Keratinocyte (primary cell): ENCODE measurements around the gene IL12RB2. TPM values are rescaled to one million over a fixed set of nuclear protein-coding genes. Genes with fewer than 3 reads are reported as not detected.

Source experiments
- DNase-seq: peaks from one replicate; pipeline ENCODE4 v3.0.0-alpha.2; 2011; ENCODE audit warnings: low read depth, missing footprints, low spot score
- FAIRE-seq: peaks from 2 replicates; lab custom pipeline; 2011; peaks lifted over from hg19 to GRCh38; lab: Jason Lieb, UNC
- H2AFZ ChIP-seq: 2 replicates; pipeline ENCODE4 v1.6.0; 2012; ENCODE audit warnings: low read length, control low read depth, inconsistent platforms; ENCODE audit not compliant: control insufficient read depth
- H3K27ac ChIP-seq: 2 replicates; pipeline ENCODE4 v1.5.1; 2011; ENCODE audit warnings: low read length; ENCODE audit not compliant: control insufficient read depth, insufficient read depth
- H3K27me3 ChIP-seq: 3 replicates; pipeline ENCODE4 v1.6.0; 2011; ENCODE audit warnings: low read length; ENCODE audit not compliant: control insufficient read depth, insufficient read depth; ENCODE audit errors: extremely low read depth
- H3K36me3 ChIP-seq, 2 experiments: 2 replicates in 1 of 2; 3 replicates in 1 of 2; pipeline ENCODE4 v1.5.1; 2011; ENCODE audit warnings: low read length in 2 of 2, mild to moderate bottlenecking in 1 of 2; ENCODE audit not compliant: control insufficient read depth in 2 of 2, insufficient read depth in 2 of 2; ENCODE audit errors: extremely low read depth in 1 of 2
- H3K4me1 ChIP-seq: 3 replicates; pipeline ENCODE4 v1.5.1; 2011; ENCODE audit warnings: low read length; ENCODE audit not compliant: control insufficient read depth, insufficient read depth; ENCODE audit errors: extremely low read depth
- H3K4me2 ChIP-seq: 3 replicates; pipeline ENCODE4 v1.6.0; 2011; ENCODE audit warnings: low read depth, low read length; ENCODE audit not compliant: control insufficient read depth, insufficient read depth; ENCODE audit errors: extremely low read depth
- H3K4me3 ChIP-seq, 3 experiments: fragments of 200-600 bp in 1 of 3; sonication (generic) in 1 of 3; 2 replicates in 2 of 3; 3 replicates in 1 of 3; pipeline ENCODE4 v1.5.1; 2011 to 2016; ENCODE audit warnings: low read length in 3 of 3, mild to moderate bottlenecking in 3 of 3, control low read depth in 2 of 3, inconsistent platforms in 1 of 3, low read depth in 1 of 3, mixed read lengths in 1 of 3, mixed run types in 1 of 3, moderate library complexity in 1 of 3; ENCODE audit not compliant: control insufficient read depth in 2 of 3, insufficient read depth in 2 of 3; ENCODE audit errors: extremely low read depth in 1 of 3
- H3K79me2 ChIP-seq: 2 replicates; pipeline ENCODE4 v1.6.0; 2012; ENCODE audit warnings: low read length; ENCODE audit not compliant: control insufficient read depth, insufficient read depth
- H3K9ac ChIP-seq: 3 replicates; pipeline ENCODE4 v1.6.0; 2011; ENCODE audit warnings: low read length; ENCODE audit not compliant: control insufficient read depth, insufficient read depth; ENCODE audit errors: extremely low read depth
- H3K9me1 ChIP-seq: 3 replicates; pipeline ENCODE4 v1.6.0; 2011; ENCODE audit warnings: low read length; ENCODE audit not compliant: control insufficient read depth, insufficient read depth; ENCODE audit errors: extremely low read depth
- H3K9me3 ChIP-seq: 2 replicates; pipeline ENCODE4 v1.5.1; 2012; ENCODE audit warnings: low read depth, low read length; ENCODE audit not compliant: control insufficient read depth
- H4K20me1 ChIP-seq: 3 replicates; pipeline ENCODE4 v1.6.0; 2011; ENCODE audit warnings: low read length; ENCODE audit not compliant: control insufficient read depth, insufficient read depth; ENCODE audit errors: extremely low read depth
- CTCF ChIP-seq, 3 experiments: IDR thresholded peaks in 1 of 3; conservative IDR thresholded peaks in 1 of 3; optimal IDR thresholded peaks in 1 of 3; 2 replicates in 2 of 3; 3 replicates in 1 of 3; pipeline versions ENCODE3 to v1.5.1; 2011; ENCODE audit warnings: low read length in 3 of 3, mild to moderate bottlenecking in 3 of 3, moderate library complexity in 2 of 3, control low read depth in 1 of 3, inconsistent platforms in 1 of 3; ENCODE audit not compliant: insufficient read depth in 2 of 3; ENCODE audit errors: extremely low read depth in 1 of 3
- EZH2 ChIP-seq: IDR thresholded peaks from one replicate; pipeline ENCODE4 v1.6.1; 2012; ENCODE audit warnings: inconsistent platforms, mild to moderate bottlenecking, low read length, moderate library complexity
- dilution Hi-C: fragments of 300-500 bp; cut with MboI; formaldehyde crosslinking; loops from one replicate; pipeline ENCODE4 v1.7.0; 2020; ENCODE audit warnings: low sequenced_read_pairs; ENCODE audit not compliant: extremely low pct_ligation_motif_present
- polyA plus RNA-seq, 5 experiments: library from polyadenylated mRNA; depleted of rRNA in 3 of 5; stranded (reverse) in 3 of 5; stranded (forward) in 1 of 5; unstranded in 1 of 5; fragments of >200 nt; gene quantifications; 1 replicate in 1 of 5; 2 replicates in 3 of 5; 3 replicates in 1 of 5; pipeline versions ENCODE4 v1.2.1 to v1.2.3, GENCODE V29; 2011 to 2012; ENCODE audit warnings: missing spikeins in 2 of 5, low read depth in 1 of 5, low replicate concordance in 1 of 5

Gene IL12RB2
- polyA plus RNA-seq, 1 donor (not counting 4 experiments of a cell fraction or from before 2014, with no cell fraction given) = 0.63 TPM

DNA sequence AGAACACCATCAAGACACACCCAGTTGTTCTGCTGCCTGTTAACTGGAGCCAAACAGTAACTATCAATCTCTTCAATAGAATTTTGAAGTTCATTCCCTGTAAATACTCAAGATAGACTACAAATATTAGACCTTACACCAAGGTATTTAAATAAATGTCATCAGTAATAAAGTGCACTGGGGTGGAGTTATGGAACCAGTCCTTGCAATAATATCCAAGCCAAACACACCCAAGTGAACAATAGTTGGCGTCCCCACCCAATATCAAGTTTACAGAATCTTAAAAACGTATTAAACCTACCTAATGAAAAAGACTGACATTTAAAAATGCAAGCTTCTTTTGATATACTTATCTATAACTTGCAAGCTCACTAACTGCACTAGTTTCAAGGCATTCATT lies 119.8 kb downstream of the IL12RB2 start:
- no peak overlapping the region for H2AFZ ChIP-seq
- DNase-seq (no peak), FAIRE-seq (no peak)
- peaks cover 24% of the 10 kb centered on the region for H3K4me1 ChIP-seq
- H3K27me3 ChIP-seq = no peaks in the 10 kb centered on the region
- peaks cover 39% of the 10 kb centered on the region for H4K20me1 ChIP-seq
- peak overlapping the region; percentile 94 to 99 (median 98) for H3K4me3 ChIP-seq
- H3K79me2 ChIP-seq = peaks cover 78% of the 10 kb centered on the region
- H3K9me1 ChIP-seq = no peaks in the 10 kb centered on the region
- H3K9ac ChIP-seq = peak overlapping the region; percentile 97
- no peaks in the 10 kb centered on the region for H3K9me3 ChIP-seq
- dilution Hi-C loops = loop anchor here (5.0 kb wide), 1 partner anchor 65 kb away; no protein-coding TSS in a partner anchor
- TF ChIP-seq EZH2 (no peak), CTCF (optimal IDR thresholded peaks at IDR 0.05 in 1 of 3, IDR thresholded peaks at IDR 0.05 in 1 of 3, conservative IDR thresholded peaks at IDR 0.05 in 1 of 3; ENCODE audit: extremely low read depth in 1 of 3, insufficient read depth in 2 of 3, low read length in 3 of 3) (no peak)
- H3K27ac ChIP-seq = peak overlapping the region; percentile 97
- H3K36me3 ChIP-seq = peaks cover 12 to 34% of the 10 kb centered on the region in 2 experiments
- peak overlapping the region; percentile 79 for H3K4me2 ChIP-seq

DNA sequence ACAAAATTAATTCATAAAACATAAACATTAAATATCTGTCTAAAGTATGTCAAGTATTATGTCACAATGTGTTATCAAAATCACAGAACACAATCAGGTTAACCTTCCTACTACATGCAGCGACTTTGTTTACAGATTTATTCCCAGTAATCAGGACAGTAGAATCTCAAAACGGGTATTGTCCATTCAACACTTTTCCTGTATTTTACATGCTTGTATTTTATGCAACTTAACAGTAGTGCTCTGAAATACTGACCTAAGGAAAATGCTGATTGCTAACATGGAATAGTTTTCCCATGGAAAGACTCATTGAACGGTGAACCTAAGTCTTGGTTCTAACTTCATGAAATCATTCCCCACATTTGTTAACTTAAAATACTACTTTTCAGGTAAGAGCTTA lies 120.3 kb downstream of the IL12RB2 start:
- no peak for FAIRE-seq
- H4K20me1 ChIP-seq = peaks cover 39% of the 10 kb centered on the region
- H3K79me2 ChIP-seq = peaks cover 73% of the 10 kb centered on the region
- peak overlapping the region; percentile 97 for H3K27ac ChIP-seq
- H3K4me1 ChIP-seq = peaks cover 25% of the 10 kb centered on the region
- DNase-seq = no peak
- dilution Hi-C loops = loop anchor here (5.0 kb wide), 1 partner anchor 64 kb away; no protein-coding TSS in a partner anchor
- TF ChIP-seq CTCF (optimal IDR thresholded peaks at IDR 0.05 in 1 of 3, IDR thresholded peaks at IDR 0.05 in 1 of 3, conservative IDR thresholded peaks at IDR 0.05 in 1 of 3; ENCODE audit: extremely low read depth in 1 of 3, insufficient read depth in 2 of 3, low read length in 3 of 3) (no peak), EZH2 (no peak)
- no peaks in the 10 kb centered on the region for H3K9me1 ChIP-seq
- H3K9me3 ChIP-seq = no peaks in the 10 kb centered on the region
- H3K9ac ChIP-seq = peak overlapping the region; percentile 97
- H3K27me3 ChIP-seq = no peaks in the 10 kb centered on the region
- H2AFZ ChIP-seq = no peak overlapping the region
- peak overlapping the region; percentile 94 to 99 (median 98) for H3K4me3 ChIP-seq
- peak overlapping the region; percentile 79 for H3K4me2 ChIP-seq
- H3K36me3 ChIP-seq = peaks cover 11 to 34% of the 10 kb centered on the region in 2 experiments
